WTC11 (cell line): ENCODE results near the gene COLEC12. TPM values are rescaled to one million over a fixed set of nuclear protein-coding genes. Genes with fewer than 3 reads are reported as not detected.

ENCODE experiments used
- ATAC-seq: fragments of 200-7000 bp; cut with Tn5 transposase; 2 replicates; pipeline ENCODE4 v1.10.0; 2021; ENCODE audit warnings: mild to moderate bottlenecking, moderate library complexity
- CTCF ChIA-PET: fragments of 300-600 bp; sonication (Branson Sonifier 250); formaldehyde crosslinking; loops from one replicate; lab custom pipeline; 2021; ENCODE audit warnings: antibody characterized with exemption; lab: Charles Lee
- POLR2A ChIA-PET: fragments of 350-600 bp; sonication (Branson Sonifier 250); formaldehyde crosslinking; loops from one replicate; lab custom pipeline; 2021; ENCODE audit warnings: antibody characterized with exemption; lab: Charles Lee
- DNase-seq: peaks from one replicate; pipeline ENCODE4 v3.0.0; 2021; ENCODE audit warnings: low spot score
- H3K27ac Mint-ChIP-seq: 2 replicates; pipeline ENCODE4 v1.8.0; 2021; ENCODE audit warnings: mixed read lengths
- H3K27me3 Mint-ChIP-seq: 2 replicates; pipeline ENCODE4 v1.8.0; 2021; ENCODE audit warnings: low read depth, mild to moderate bottlenecking, moderate library complexity, mixed read lengths
- H3K36me3 Mint-ChIP-seq: 2 replicates; pipeline ENCODE4 v1.8.0; 2021; ENCODE audit warnings: mixed read lengths
- H3K4me1 Mint-ChIP-seq: 2 replicates; pipeline ENCODE4 v1.8.0; 2022; ENCODE audit warnings: mixed read lengths
- H3K4me3 Mint-ChIP-seq: 2 replicates; pipeline ENCODE4 v1.8.0; 2021; ENCODE audit warnings: mild to moderate bottlenecking, moderate library complexity, mixed read lengths
- H3K9me3 Mint-ChIP-seq: 2 replicates; pipeline ENCODE4 v1.8.0; 2021; ENCODE audit warnings: mixed read lengths
- ARID4B ChIP-seq: sonication (generic); formaldehyde crosslinking; IDR thresholded peaks from 2 replicates; pipeline ENCODE4 v1.8.0; 2023; ENCODE audit warnings: missing genetic modification reagents, mild to moderate bottlenecking, borderline replicate concordance
- ATF3 ChIP-seq: sonication (generic); formaldehyde crosslinking; conservative IDR thresholded peaks from 2 replicates; pipeline ENCODE4 v1.8.1; 2022; ENCODE audit warnings: mild to moderate bottlenecking, missing genetic modification reagents
- ATF6 ChIP-seq: sonication (generic); formaldehyde crosslinking; IDR thresholded peaks from 2 replicates; pipeline ENCODE4 v1.8.1; 2023; ENCODE audit warnings: mild to moderate bottlenecking, missing genetic modification reagents
- EMX1 ChIP-seq: fragments of 250-450 bp; sonication (Bioruptor Pico); IDR thresholded peaks from 2 replicates; pipeline ENCODE4 v1.8.0; 2021; ENCODE audit warnings: mild to moderate bottlenecking
- ERG ChIP-seq: fragments of 250-450 bp; sonication (Bioruptor Pico); IDR thresholded peaks from 2 replicates; pipeline ENCODE4 v1.8.0; 2021; ENCODE audit warnings: mild to moderate bottlenecking
- ETV6 ChIP-seq: sonication (generic); formaldehyde crosslinking; IDR thresholded peaks from 2 replicates; pipeline ENCODE4 v1.8.1; 2022; ENCODE audit warnings: mild to moderate bottlenecking, missing genetic modification reagents
- GABPB1 ChIP-seq: sonication (generic); formaldehyde crosslinking; IDR thresholded peaks from 2 replicates; pipeline ENCODE4 v1.8.1; 2023; ENCODE audit warnings: mild to moderate bottlenecking, missing genetic modification reagents
- GRHL2 ChIP-seq: fragments of 250-450 bp; sonication (Bioruptor Pico); IDR thresholded peaks from 2 replicates; pipeline ENCODE4 v1.8.0; 2022; ENCODE audit warnings: mild to moderate bottlenecking, moderate library complexity; ENCODE audit not compliant: insufficient replicate concordance, severe bottlenecking
- GTF2I ChIP-seq: fragments of 250-450 bp; sonication (Bioruptor Pico); conservative IDR thresholded peaks from 2 replicates; pipeline ENCODE4 v1.4.0; 2021; ENCODE audit warnings: mild to moderate bottlenecking
- JAZF1 ChIP-seq: fragments of 250-450 bp; sonication (Bioruptor Pico); IDR thresholded peaks from 2 replicates; pipeline ENCODE4 v1.9.0; 2021; ENCODE audit warnings: moderate library complexity, mild to moderate bottlenecking, inconsistent platforms
- MXD4 ChIP-seq: fragments of 250-450 bp; sonication (Bioruptor Pico); IDR thresholded peaks from 2 replicates; pipeline ENCODE4 v1.8.0; 2021; ENCODE audit warnings: mild to moderate bottlenecking, moderate library complexity, borderline replicate concordance
- NFATC4 ChIP-seq: fragments of 250-450 bp; sonication (Bioruptor Pico); IDR thresholded peaks from 2 replicates; pipeline ENCODE4 v1.9.0; 2021; ENCODE audit warnings: mild to moderate bottlenecking
- NFYB ChIP-seq: sonication (generic); formaldehyde crosslinking; conservative IDR thresholded peaks from 2 replicates; pipeline ENCODE4 v1.8.0; 2022; ENCODE audit warnings: low read depth, missing genetic modification reagents
- RELA ChIP-seq: sonication (generic); formaldehyde crosslinking; IDR thresholded peaks from 2 replicates; pipeline ENCODE4 v1.8.1; 2022; ENCODE audit warnings: missing genetic modification reagents, mild to moderate bottlenecking, borderline replicate concordance
- SMAD4 ChIP-seq: sonication (generic); formaldehyde crosslinking; IDR thresholded peaks from 2 replicates; pipeline ENCODE4 v1.8.0; 2022; ENCODE audit warnings: mild to moderate bottlenecking, missing genetic modification reagents
- TCF7 ChIP-seq: sonication (generic); formaldehyde crosslinking; IDR thresholded peaks from 2 replicates; pipeline ENCODE4 v1.8.0; 2022; ENCODE audit warnings: mild to moderate bottlenecking, low read depth, missing genetic modification reagents, moderate library complexity
- TEAD1 ChIP-seq: sonication (generic); formaldehyde crosslinking; IDR thresholded peaks from 2 replicates; pipeline ENCODE4 v1.8.0; 2022; ENCODE audit warnings: mild to moderate bottlenecking, missing genetic modification reagents
- ZNF138 ChIP-seq: sonication (generic); formaldehyde crosslinking; conservative IDR thresholded peaks from 2 replicates; pipeline ENCODE4 v1.8.1; 2022; ENCODE audit warnings: mild to moderate bottlenecking, moderate library complexity, missing genetic modification reagents
- ZNF263 ChIP-seq: sonication (generic); formaldehyde crosslinking; IDR thresholded peaks from 2 replicates; pipeline ENCODE4 v1.8.1; 2022; ENCODE audit warnings: low read depth, mild to moderate bottlenecking, moderate library complexity, missing genetic modification reagents
- ZNF396 ChIP-seq: fragments of 250-450 bp; sonication (Bioruptor Pico); IDR thresholded peaks from 2 replicates; pipeline ENCODE4 v1.8.0; 2021; ENCODE audit warnings: mild to moderate bottlenecking, moderate library complexity, borderline replicate concordance
- ZNF423 ChIP-seq: fragments of 250-450 bp; sonication (Bioruptor Pico); IDR thresholded peaks from 2 replicates; pipeline ENCODE4 v2.1.2; 2022; ENCODE audit warnings: mild to moderate bottlenecking, moderate library complexity
- ZNF425 ChIP-seq: fragments of 250-450 bp; sonication (Bioruptor Pico); conservative IDR thresholded peaks from 2 replicates; pipeline ENCODE4 v1.9.0; 2021; ENCODE audit warnings: mild to moderate bottlenecking
- total RNA-seq: library from RNA; stranded (reverse); gene quantifications from 3 replicates; pipeline ENCODE4 v1.2.3, GENCODE V29; 2021

Gene COLEC12
- total RNA-seq, 1 experiment from 2014 or later = 0.48 TPM

GRCh38 chr18:354003-354402 is 146.5 kb downstream of the COLEC12 start:
- no peak for DNase-seq
- Mint-ChIP-seq H3K27ac (no peak overlapping the region), H3K9me3 (no peaks in the 10 kb centered on the region), H3K4me3 (no peak overlapping the region), H3K27me3 (no peaks in the 10 kb centered on the region), H3K4me1 (peaks cover 8% of the 10 kb centered on the region), H3K36me3 (no peaks in the 10 kb centered on the region)
- no peak for ATAC-seq
- POLR2A ChIA-PET = no interaction called here
- TF ChIP-seq MXD4 (CRISPR knock-in tag) (no peak), ERG (CRISPR knock-in tag) (no peak), GABPB1 (CRISPR knock-in tag) (no peak), GRHL2 (CRISPR knock-in tag) (no peak), ETV6 (CRISPR knock-in tag) (no peak), NFATC4 (CRISPR knock-in tag) (no peak), ZNF263 (CRISPR knock-in tag) (no peak), GTF2I (CRISPR knock-in tag) (no peak), ZNF138 (CRISPR knock-in tag) (no peak), RELA (CRISPR knock-in tag) (no peak), ZNF423 (CRISPR knock-in tag) (no peak), TEAD1 (CRISPR knock-in tag) (no peak), ARID4B (CRISPR knock-in tag) (no peak), SMAD4 (CRISPR knock-in tag) (no peak), JAZF1 (no peak), NFYB (CRISPR knock-in tag) (no peak)
- CTCF ChIA-PET = no interaction called here

- CTCF ChIA-PET = no interaction called here
- no peaks in the 10 kb centered on the region for H3K9me3 Mint-ChIP-seq
- TF ChIP-seq ETV6 (CRISPR knock-in tag) (no peak), EMX1 (CRISPR knock-in tag) (no peak)
- TF ChIP-seq, all 79 proteins: peak for 0
- DNase-seq = no peak
- H3K36me3 Mint-ChIP-seq = no peaks in the 10 kb centered on the region
- H3K27ac Mint-ChIP-seq = no peak overlapping the region
- peaks cover 8% of the 10 kb centered on the region for H3K4me1 Mint-ChIP-seq
- ATAC-seq = no peak
- POLR2A ChIA-PET = no interaction called here
- no peaks in the 10 kb centered on the region for H3K27me3 Mint-ChIP-seq
- no peak overlapping the region for H3K4me3 Mint-ChIP-seq
Observed at GRCh38 chr18:352438-352837, 148.1 kb downstream of the COLEC12 start.

- no peak for DNase-seq
- Mint-ChIP-seq H3K4me3 (no peak overlapping the region), H3K27ac (no peak overlapping the region)
- POLR2A ChIA-PET = no interaction called here
- TF ChIP-seq ATF6 (no peak), ZNF396 (CRISPR knock-in tag) (no peak), TCF7 (no peak), JAZF1 (no peak), ATF3 (CRISPR knock-in tag) (no peak), ZNF425 (no peak)
- TF ChIP-seq, all 79 proteins: peak for 0
- Mint-ChIP-seq H3K27me3 (no peaks in the 10 kb centered on the region), H3K4me1 (peaks cover 8% of the 10 kb centered on the region), H3K36me3 (no peaks in the 10 kb centered on the region), H3K9me3 (peaks cover 11% of the 10 kb centered on the region)
- CTCF ChIA-PET = no interaction called here
- ATAC-seq = no peak
Observed at GRCh38 chr18:350953-351572, 149.4 kb downstream of the COLEC12 start.
